Skeletal muscle tissue (tissue), 4 donors: ENCODE measurements around the gene MRGPRX4. TPM values are rescaled to one million over a fixed set of nuclear protein-coding genes. Genes with fewer than 3 reads are reported as not detected.
"Not testable (repeated sequence)": the region's sequence is repeated elsewhere in the genome, so short reads cannot be mapped to it uniquely, and the experiment has no call there.

ENCODE experiments used
- H3K27ac ChIP-seq: one replicate; pipeline ENCODE4 v1.7.0; 2013; ENCODE audit warnings: mild to moderate bottlenecking, low read depth, low read length, inconsistent platforms
- H3K27me3 ChIP-seq, 3 donors: one replicate each; pipeline ENCODE4 v1.7.0; 2013; ENCODE audit warnings: low read length in 3 of 3; ENCODE audit not compliant: control insufficient read depth in 3 of 3, insufficient read depth in 3 of 3
- H3K36me3 ChIP-seq, 3 donors: one replicate each; pipeline ENCODE4 v1.7.0; 2013; ENCODE audit warnings: low read length in 3 of 3; ENCODE audit not compliant: control insufficient read depth in 3 of 3, insufficient read depth in 3 of 3
- H3K4me1 ChIP-seq, 3 donors: one replicate each; pipeline ENCODE4 v1.7.0; 2013; ENCODE audit warnings: low read length in 3 of 3, mild to moderate bottlenecking in 3 of 3; ENCODE audit not compliant: control insufficient read depth in 3 of 3, insufficient read depth in 3 of 3
- H3K4me3 ChIP-seq, 3 donors: one replicate each; pipeline ENCODE4 v1.7.0; 2013; ENCODE audit warnings: low read length in 3 of 3
- H3K9ac ChIP-seq, 3 donors: one replicate each; pipeline ENCODE4 v1.7.0; 2013; ENCODE audit warnings: low read length in 3 of 3, mild to moderate bottlenecking in 3 of 3, moderate library complexity in 2 of 3, low read depth in 1 of 3
- H3K9me3 ChIP-seq, 3 donors: one replicate each; pipeline ENCODE4 v1.7.0; 2013; ENCODE audit warnings: low read length in 3 of 3; ENCODE audit not compliant: control insufficient read depth in 3 of 3
- total RNA-seq: library from RNA; depleted of rRNA; stranded (reverse); fragments of >200 nt; gene quantifications from one replicate; pipeline ENCODE4 v1.2.3, GENCODE V29; 2014
- donor health status: Osteomylitis.

MRGPRX4 gene
- total RNA-seq, 1 donor from 2014 or later = not detected

DNA sequence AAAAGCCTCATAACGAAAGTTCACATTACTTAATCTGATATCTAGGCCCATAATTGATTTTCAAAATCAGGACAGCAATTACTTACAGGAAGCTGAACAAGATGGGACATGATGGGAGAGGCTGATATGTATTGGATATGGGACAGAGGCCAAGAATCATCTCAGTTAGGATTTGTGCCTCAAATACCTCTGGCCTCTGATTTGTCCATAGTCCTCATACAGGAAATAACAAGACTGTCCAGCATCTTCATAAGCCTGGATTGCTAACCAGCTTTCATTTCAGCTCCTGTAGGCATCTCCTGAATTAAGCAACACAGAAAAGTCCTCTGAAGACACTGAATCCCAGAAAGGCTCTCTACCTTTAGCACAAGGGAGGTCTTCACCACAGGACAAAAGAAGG lies 4.3 kb upstream of the MRGPRX4 start:
- Histone ChIP-seq H3K4me1 (no peaks in the 10 kb centered on the region), H3K27me3 (peaks cover 0 to 4% (median 0%) of the 10 kb centered on the region in 3 donors), H3K9ac (no peak overlapping the region), H3K27ac (no peak overlapping the region), H3K36me3 (no peaks in the 10 kb centered on the region), H3K4me3 (no peak overlapping the region), H3K9me3 (no peaks in the 10 kb centered on the region)

DNA sequence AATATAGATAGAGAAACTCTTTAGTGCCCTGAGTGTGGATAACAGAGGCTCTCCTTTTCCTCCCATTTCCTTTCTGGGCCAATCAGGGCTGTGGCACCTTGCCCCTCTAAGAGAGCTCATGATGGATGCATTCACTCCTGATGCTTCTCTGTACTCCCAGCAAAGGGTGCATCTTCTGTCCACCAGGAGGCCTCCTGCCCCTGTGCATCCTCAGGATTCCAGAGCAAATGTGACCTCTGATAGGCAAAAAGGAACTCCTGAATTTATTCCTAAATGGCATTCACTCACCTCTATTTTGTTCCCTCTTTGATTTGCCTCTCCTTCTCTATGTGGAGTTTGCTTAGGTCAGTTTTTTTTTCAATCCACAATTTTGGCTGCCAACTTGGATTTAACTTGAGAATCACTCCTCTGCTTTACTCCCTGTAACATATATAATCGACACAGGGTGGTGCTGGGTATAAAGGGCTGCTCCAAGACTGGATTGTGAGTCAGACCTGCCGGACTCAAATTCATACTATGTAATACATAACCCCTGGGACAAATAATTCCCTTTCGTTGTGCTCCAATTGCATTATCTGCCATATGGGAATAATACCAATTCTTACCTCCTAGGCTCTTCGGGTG lies 1.1 kb upstream of the MRGPRX4 start:
- H3K4me1 ChIP-seq = no peaks in the 10 kb centered on the region
- H3K27ac ChIP-seq = no peak overlapping the region
- H3K4me3 ChIP-seq = no peak overlapping the region
- H3K9ac ChIP-seq = no peak overlapping the region
- peaks cover 0 to 11% (median 0%) of the 10 kb centered on the region in 3 donors for H3K27me3 ChIP-seq
- H3K36me3 ChIP-seq = no peaks in the 10 kb centered on the region
- no peaks in the 10 kb centered on the region for H3K9me3 ChIP-seq

DNA sequence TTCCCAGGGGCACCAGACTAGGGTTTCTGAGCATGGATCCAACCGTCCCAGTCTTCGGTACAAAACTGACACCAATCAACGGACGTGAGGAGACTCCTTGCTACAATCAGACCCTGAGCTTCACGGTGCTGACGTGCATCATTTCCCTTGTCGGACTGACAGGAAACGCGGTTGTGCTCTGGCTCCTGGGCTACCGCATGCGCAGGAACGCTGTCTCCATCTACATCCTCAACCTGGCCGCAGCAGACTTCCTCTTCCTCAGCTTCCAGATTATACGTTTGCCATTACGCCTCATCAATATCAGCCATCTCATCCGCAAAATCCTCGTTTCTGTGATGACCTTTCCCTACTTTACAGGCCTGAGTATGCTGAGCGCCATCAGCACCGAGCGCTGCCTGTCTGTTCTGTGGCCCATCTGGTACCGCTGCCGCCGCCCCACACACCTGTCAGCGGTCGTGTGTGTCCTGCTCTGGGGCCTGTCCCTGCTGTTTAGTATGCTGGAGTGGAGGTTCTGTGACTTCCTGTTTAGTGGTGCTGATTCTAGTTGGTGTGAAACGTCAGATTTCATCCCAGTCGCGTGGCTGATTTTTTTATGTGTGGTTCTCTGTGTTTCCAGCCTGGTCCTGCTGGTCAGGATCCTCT lies 709 bp downstream of the MRGPRX4 start:
- H3K9ac ChIP-seq = no peak overlapping the region
- no peaks in the 10 kb centered on the region for H3K4me1 ChIP-seq
- no peak overlapping the region for H3K4me3 ChIP-seq
- H3K9me3 ChIP-seq = no peaks in the 10 kb centered on the region
- H3K36me3 ChIP-seq = no peaks in the 10 kb centered on the region
- no peak overlapping the region for H3K27ac ChIP-seq
- H3K27me3 ChIP-seq = peaks cover 0 to 16% (median 4%) of the 10 kb centered on the region in 3 donors

DNA sequence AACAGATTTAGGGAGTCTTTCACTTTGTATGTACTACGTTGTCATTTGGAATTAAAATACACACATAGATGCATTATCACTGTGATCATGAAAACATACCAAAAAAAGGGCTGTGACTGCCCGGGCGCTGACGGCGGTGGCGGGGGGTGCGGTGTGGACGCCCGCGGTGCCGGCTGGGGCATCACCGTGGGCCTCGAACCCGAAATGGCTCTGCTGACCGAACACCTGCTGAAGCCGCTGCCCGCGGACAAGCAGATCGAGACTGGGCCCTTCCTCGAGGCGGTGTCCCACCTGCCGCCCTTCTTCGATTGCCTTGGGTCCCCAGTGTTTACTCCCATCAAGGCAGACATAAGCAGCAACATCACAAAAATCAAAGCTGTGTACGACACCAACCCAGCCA lies 16.2 kb downstream of the MRGPRX4 start:
- Histone ChIP-seq H3K4me3 (no peak overlapping the region), H3K4me1 (no peaks in the 10 kb centered on the region), H3K9me3 (no peaks in the 10 kb centered on the region), H3K36me3 (no peaks in the 10 kb centered on the region), H3K27me3 (peaks cover 0 to 2% (median 0%) of the 10 kb centered on the region in 3 donors), H3K9ac (no peak overlapping the region), H3K27ac (no peak overlapping the region)

DNA sequence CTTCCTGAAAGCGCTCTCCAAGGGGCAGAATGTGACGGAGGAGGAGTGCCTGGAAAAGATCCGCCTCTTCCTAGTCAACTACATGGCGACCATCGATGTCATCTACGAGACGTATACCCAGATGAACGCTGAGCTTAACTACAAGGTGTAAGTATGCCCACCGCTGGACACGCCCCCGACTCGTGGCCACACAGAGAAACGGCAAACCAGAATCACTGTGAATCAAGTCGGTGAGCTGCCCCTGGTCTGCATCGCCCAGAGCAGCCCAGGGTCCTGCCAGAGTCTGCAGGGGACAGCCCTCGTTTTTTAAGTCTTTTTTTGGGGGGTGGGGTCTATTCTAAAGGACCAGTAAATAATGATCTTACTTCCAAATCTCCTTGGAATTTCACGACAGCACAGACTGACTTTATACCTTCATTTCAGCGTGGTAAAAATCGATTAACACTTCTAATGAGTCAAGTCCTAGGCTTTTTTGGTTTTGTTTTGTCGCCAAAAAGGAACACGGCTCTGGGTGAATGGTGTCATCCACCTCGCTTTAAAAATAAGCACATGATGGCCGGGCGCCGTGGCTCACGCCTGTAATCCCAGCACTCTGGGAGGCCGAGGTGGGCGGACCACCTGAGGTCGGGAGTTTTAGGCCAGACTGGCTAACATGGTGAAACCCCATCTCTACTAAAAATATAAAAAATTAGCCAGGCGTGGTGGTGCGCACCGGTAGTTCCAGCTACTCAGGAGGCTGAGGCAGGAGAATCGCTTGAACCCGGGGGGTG lies 17.0 kb downstream of the MRGPRX4 start:
- not testable (repeated sequence) for H3K9me3 ChIP-seq, H3K27me3 ChIP-seq, H3K9ac ChIP-seq, H3K27ac ChIP-seq, H3K4me3 ChIP-seq, H3K4me1 ChIP-seq, H3K36me3 ChIP-seq

DNA sequence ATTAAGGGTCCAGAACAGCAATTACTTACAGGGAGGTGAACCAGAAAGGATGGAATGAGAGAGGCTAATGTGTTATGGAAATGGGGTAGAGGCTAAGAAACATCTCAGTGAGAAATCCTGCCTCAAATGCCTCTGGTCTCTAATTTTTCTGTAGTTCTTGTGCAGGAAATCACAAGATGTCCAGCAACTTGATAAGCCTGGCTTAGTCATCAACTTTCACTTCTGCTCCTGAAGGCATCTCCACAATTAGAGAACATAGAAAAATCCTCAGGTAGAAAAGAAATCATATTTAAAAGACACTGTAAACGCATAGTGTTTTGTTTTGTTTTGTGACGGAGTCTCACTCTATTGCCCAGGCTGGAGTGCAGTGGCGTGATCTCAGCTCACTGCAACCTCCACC lies 18.7 kb downstream of the MRGPRX4 start:
- Histone ChIP-seq H3K27me3 (peaks cover 0 to 2% (median 0%) of the 10 kb centered on the region in 3 donors), H3K4me3 (no peak overlapping the region), H3K9ac (no peak overlapping the region), H3K4me1 (no peaks in the 10 kb centered on the region), H3K27ac (no peak overlapping the region), H3K9me3 (no peaks in the 10 kb centered on the region), H3K36me3 (no peaks in the 10 kb centered on the region)

DNA sequence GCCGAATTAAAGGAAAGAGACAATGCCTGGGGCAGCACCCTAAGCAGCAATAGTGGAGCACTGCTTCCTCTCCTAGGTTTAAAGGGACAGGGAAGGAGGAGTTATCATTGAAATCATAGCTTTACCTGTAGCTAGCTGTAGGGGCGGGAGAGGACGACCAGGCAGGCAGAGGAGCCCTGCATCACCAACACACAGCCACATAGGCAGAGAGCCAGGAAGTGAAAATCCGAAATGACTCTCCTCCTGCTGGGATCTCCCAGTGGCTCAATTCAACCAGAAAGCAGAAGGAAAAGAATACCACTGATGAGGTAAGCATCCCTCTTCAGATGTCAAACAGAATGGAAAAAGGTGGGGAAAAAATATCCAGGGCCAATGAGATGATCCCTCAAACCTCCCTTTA lies 20.4 kb downstream of the MRGPRX4 start:
- no peak overlapping the region for H3K27ac ChIP-seq
- no peaks in the 10 kb centered on the region for H3K9me3 ChIP-seq
- H3K36me3 ChIP-seq = no peaks in the 10 kb centered on the region
- no peaks in the 10 kb centered on the region for H3K4me1 ChIP-seq
- H3K4me3 ChIP-seq = no peak overlapping the region
- H3K9ac ChIP-seq = no peak overlapping the region
- H3K27me3 ChIP-seq = peaks cover 0 to 2% (median 0%) of the 10 kb centered on the region in 3 donors

DNA sequence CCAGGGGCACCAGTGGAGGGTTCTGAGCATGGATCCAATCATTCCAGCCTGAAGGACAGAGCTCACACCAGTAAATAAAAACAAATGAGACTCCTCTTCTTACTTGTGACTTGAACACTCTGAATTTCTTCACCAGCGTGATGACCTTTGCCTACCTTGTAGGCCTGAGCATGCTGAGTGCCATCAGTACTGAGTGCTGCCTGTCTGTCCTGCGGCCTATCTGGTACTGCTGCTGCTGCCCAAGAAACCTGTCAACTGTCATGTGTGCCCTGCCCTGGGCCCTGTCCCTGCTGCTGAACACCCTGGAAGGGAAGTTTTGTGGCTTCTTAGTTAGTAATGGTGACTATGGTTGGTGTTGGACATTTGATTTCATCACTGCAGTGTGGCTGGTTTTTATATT lies 23.9 kb downstream of the MRGPRX4 start:
- no peaks in the 10 kb centered on the region for H3K9me3 ChIP-seq
- no peaks in the 10 kb centered on the region for H3K27me3 ChIP-seq
- no peak overlapping the region for H3K4me3 ChIP-seq
- no peak overlapping the region for H3K27ac ChIP-seq
- no peaks in the 10 kb centered on the region for H3K4me1 ChIP-seq
- no peak overlapping the region for H3K9ac ChIP-seq
- H3K36me3 ChIP-seq = no peaks in the 10 kb centered on the region

DNA sequence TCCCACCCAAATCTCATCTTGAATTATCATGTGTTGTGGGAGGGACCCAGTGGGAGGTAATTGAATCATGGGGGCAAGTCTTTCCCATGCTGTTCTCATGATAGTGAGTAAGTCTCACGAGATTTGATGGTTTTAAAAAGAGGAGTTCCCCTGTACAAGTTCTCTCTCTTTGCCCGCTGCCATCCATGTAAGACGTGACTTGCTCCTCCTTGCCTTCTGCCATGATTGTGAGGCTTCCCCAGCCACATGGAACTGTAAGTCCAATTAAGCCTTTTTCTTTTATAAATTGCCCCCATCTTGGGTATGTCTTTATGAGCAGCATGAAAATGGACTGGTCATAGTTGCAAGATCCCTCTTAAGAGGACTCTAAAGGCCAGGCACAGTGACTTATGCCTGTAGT lies 25.1 kb downstream of the MRGPRX4 start:
- not testable (repeated sequence) for H3K27ac ChIP-seq, H3K9ac ChIP-seq, H3K27me3 ChIP-seq, H3K4me1 ChIP-seq, H3K9me3 ChIP-seq, H3K36me3 ChIP-seq, H3K4me3 ChIP-seq

DNA sequence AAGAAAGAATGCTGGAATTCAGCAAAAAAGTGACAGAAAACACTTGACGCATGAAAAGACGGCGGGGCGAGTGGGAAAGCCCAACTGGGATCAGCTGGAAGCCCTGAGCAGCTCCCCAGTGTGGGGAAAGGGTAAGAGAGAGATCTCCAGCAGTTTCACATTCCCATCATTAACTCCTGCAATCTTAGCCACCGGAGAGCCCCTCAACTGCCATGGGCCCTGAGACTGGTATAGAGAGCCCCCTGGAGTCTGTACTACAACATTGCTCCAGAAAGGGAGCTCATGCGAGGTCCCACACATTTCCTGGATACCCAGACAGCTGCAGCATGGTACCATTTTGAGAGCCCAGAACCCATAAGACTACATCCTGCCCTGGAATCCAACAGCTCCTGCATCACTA lies 31.1 kb downstream of the MRGPRX4 start:
- Histone ChIP-seq H3K27ac (no peak overlapping the region), H3K4me1 (no peaks in the 10 kb centered on the region), H3K4me3 (no peak overlapping the region), H3K27me3 (peaks cover 8 to 16% (median 13%) of the 10 kb centered on the region in 3 donors), H3K36me3 (no peaks in the 10 kb centered on the region), H3K9ac (no peak overlapping the region), H3K9me3 (no peaks in the 10 kb centered on the region)
